EH (cell line): ENCODE measurements around the gene GLOD4.

Experiments used
- DNase-seq: peaks from one replicate; pipeline ENCODE4 v3.0.0-alpha.2; 2015; ENCODE audit warnings: low read depth

The GLOD4 gene

DNA sequence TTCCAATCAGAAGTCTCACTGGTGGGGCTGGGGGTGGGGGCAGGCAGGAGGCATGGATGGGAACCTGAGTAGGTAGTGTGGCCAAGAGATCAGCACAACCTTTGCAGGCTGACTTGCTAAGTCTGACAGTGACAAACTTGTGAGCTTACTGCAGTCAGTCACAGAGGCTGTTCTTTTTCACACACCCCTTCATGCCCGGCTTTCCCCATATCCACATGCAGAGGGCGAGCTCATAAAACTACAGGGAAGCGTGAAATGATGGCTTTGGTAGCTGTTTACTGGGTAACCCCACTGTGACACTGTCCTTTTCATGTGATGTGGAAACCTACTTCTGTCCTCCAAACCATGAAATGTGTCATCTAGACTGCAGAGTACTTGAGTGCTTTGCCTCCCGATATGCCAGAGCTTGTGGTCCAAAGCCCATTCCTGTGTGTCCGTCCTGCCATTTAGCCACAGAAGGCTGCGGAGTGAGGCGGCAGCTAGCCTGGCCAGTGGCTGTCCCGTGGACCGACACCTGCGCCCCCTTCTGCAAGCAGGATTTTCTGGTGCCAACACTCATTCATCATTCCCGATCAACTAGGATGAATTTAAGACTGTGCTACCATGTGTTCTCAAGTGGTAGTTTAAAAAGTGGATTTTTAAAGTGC, 39.8 kb downstream of the GLOD4 start:
- no peak for DNase-seq

DNA sequence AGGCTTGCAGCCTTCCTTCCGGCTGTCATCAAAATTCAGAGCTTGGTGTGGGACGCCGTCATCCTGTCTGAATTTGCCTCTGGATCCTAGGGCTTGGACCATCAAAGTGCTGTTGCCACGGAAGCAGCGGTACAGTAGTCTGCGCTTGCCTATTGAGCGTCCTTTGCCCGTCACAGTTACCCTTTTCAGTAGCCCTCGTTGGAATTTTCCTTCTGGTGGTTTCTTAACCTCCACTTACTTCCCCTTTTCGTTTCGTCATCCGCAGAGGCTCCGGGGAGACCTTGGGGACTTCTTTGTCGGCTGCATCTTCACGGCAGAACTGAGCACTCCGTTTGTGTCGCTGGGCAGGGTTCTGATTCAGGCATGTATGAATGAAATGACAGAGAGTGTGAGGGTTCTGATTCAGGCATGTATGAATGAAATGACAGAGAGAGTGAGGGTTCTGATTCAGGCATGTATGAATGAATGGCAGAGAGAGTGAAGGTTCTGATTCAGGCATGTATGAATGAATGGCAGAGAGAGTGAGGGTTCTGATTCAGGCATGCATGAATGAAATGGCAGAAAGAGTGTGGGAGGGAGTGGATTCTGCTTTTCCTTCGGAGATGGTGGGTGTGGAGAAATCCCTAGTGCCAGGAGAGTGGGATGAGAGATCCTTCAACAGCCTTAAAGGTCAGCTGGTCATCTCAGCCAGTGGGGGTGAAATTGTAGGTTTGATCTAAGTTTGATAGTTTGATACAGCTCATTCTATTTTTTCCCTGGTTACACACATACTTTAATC, 41.7 kb downstream of the GLOD4 start:
- DNase-seq, result no peak

DNA sequence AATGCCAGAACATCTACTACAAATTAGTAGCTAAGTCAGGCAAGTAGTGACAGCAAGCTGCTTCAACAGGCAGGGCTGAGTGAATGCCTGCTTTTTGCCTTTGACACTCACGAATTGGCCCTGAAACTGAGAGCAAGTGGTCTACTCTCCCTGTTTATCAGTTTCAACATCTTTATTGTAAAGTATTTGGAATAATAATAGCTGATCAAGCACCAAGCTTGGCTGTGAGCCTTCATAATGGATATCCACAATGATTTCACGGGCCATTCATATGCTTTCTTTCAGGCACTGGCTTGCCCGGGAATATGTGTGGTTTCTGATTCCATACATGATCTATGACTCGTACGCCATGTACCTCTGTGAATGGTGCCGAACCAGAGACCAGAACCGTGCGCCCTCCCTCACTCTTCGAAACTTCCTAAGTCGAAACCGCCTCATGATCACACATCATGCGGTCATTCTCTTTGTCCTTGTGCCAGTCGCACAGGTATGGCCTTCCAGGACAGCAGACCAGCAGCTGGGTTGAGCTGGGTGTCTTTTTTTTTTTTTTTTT, 44.4 kb downstream of the GLOD4 start:
- DNase-seq, result no peak

DNA sequence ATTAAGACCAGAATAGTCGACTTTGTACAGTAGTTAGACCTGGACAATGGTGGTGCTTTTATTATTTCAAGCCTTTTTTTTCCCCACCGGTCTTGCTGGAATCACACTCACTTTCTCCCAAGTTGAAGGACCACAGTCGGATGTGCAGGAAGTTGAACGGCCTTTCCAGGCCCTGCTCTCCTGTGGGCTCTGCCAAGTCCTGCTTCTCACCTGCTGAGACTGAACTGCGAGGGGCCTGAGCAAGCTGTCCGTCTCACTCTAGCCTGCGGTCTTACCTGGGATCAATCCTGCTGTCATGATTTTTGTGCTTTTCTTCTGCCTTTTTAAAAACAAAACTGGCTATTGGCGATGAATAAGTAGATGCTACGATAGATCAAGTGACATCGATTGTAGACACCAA, 48.3 kb downstream of the GLOD4 start:
- DNase-seq, result peak; percentile 11

DNA sequence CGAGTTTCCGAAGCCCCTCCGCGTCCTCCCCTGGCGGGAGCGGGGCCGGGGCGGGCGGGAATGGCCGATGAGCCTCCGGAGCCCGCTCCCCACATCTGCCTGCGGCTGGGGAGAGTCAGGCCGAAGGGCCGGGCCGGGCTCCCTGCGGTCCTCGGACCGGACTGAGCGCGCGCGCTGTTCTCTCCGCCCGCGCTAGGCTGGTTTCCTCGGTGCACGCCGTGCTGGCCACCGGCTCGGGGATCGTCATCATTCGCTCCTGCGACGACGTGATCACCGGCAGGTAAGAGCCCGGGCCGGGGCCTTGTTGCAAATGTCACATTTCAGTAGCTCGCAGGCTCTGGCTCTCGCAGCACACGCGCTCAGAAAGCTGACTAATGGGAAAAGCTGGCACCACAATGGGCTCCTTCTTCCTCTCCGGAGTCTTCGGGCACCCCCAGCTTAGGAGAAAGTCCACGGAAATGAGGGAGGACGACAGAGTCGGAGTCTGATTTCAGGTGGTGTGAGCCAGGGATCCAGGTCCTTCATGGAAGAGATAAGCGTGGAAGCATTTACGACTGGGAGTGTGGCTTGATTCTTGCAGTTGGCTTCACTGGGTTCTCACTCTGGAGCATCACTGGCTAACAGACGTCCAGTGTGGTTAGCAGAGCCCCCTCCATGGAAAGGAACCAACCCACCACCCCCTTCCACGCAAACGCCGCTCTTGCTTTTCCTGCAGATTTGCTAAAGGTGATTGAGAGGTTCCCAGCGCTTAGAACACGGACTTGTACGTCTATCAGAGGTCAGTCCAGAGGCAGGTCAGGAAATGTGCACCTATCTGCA, 49.0 kb downstream of the GLOD4 start:
- peak; percentile 62 for DNase-seq

DNA sequence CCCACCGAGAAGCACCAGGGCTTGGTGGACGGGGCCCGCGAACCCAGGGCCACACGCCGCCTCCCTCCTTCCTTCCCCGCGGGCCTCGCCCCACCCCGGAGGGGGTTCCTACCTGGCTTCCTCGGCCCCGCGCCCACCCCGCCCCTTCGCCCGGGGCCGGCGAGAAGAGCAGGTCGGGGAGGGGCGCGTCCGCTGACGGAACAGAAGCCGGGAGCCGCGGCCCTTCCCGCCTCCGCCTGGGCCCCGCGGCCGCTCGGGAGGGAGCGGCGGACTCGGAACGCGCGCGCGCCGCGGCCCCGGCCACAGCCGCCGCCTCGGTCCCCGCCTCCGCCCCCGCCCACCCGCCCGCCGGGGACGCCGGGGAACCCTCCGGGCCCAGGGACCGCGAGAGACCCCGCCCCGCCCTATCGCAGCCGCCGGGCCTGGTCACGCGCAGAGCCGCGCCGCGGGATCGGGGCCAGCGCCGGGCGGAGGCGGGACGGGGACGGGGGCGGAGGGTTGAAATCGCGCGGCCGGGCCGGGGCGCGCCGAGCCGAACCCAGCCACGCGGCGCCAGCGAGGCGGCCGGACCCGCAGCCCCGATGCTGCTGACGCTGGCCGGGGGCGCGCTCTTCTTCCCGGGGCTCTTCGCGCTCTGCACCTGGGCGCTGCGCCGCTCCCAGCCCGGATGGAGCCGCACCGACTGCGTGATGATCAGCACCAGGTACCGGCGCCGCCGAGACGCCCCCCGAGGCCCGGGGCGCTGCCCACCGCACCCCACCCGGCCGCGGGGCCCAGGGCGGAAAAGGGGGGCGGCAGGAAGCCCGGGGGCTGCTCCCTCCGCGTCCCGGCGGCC, 49.8 kb downstream of the GLOD4 start, which contains the start of gene TLCD3A:
Gene TLCD3A, plus strand, starts transcription at position 530 of the 835 bp plus-strand sequence. Its CDS starts 52 bp downstream, at position 582.
- DNase-seq, result peak; percentile 75

DNA sequence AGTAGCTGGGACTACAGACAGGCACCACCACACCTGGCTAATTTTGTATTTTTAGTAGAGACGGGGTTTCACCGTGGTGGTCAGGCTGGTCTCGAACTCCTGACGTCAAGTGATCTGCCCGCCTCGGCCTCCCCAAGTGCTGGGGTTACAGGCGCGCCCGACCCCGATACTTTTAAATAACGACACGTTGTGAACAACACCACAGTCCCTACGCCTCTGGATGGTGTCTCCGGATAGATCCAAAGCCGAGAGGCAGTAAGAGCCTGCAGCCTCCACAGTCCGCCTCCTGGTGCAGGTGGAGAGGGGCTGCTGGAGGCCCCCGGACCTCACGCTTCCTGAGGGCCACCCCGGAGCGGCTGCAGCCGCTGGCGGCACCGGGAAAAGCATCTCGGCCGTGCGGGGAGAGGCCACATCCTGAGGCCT, 50.4 kb downstream of the GLOD4 start:
- peak; percentile 46 for DNase-seq

DNA sequence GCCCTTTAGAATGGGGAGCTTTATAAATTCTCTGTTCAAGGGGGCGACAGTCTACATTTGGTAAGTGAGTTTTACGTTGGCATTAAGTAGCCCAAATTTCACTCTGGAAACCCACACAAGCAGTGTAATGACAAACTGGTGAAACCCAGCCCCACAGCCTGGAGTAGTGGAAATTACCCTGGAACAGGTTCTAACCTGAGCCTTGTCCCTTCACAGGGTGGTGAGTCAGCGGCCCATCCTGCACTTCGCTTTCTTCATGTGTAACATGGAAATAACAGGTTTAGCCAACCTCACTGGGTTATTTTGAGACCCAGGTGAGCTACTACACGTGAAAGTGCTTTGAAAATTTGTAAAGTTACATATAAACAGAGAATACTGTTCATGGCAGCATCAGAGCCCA, 53.2 kb downstream of the GLOD4 start:
- no peak for DNase-seq

DNA sequence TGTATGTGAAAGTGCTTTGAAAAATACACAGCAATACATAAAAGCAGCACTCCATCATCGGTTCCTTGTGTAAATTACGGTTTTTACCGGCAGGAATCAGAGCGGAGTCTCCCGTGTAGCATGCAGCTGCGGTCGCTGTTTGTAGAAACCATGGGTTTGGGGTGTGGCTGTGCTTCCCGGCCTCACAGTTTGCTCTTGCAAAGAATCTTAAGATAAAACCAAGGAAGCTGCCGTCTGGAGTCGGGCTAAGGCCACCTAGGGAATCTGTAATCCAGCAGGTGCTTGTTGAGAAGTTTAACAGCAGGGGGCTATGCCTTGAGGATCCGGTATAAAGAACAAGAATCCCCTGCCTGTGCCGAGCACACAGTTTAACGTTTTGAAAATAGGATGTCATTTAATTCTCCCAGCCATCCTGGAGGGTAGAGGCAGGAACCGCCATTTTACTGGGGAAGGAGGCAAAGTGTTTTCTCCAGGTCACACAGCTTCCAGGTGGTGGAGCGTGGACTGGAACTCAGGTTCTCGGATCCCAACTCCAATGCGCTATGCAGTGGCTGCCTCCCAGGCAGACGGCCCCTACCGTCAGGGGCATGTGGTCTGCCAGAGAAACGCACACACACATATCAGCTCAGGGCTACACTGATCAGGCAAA, 55.7 kb downstream of the GLOD4 start:
- DNase-seq, result no peak

DNA sequence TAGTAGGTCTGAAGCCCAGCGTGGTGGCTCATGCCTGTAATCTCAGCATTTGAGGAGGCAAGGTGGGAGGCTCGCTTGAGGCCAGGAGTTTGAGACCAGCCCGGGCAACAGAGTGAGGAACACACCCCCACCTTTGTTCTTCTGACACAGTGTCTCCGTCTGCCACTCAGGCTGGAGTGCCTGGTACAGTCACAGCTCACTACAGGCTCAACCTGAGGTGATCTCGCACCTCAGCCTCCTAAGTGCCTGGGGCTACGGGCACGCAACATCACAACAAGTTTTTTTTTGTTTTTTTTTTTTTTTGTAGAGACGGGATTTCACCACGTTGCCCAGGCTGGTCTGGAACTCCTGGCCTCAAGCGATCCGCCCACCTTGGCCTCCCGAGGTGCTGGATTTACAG, 56.3 kb downstream of the GLOD4 start:
- DNase-seq, result no peak

DNA sequence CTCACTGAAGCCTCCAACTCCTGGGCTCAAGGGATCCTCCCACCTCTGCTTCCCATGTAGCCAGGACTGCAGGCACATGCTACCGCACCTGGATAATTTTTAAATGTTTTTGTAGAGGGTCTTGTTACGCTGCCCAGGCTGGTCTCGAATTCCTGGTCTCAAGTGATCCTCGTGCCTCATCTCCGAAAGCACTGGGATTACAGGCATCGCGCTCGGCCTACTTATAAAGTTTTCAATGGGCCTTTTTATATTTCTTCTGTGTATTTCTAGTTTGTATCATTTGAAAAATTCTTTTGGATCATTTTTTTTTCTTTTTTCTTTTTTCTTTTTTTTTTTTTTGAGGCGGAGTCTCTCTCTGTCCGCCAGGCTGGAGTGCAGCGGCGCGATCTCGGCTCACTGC, 57.0 kb downstream of the GLOD4 start:
- DNase-seq, result no peak

DNA sequence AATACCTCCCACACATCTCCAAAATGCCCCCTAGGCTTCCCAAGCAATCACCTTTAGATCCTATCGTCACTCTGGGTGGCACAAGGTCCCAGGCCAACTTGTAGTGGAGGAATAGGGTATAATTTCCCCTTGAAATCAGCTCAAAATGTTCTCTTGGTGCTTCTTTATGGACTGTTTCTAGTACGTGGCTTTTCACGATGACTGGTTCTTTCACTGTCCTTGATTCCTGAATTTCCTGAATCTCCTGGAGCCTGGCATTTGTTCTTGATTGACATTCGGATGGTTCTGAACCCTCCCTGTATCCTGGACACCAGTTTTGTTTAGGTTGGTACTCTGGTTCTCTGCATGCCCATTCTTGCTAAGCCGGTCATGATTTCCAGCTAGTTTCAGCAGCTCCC, 60.5 kb downstream of the GLOD4 start:
- DNase-seq, result no peak

DNA sequence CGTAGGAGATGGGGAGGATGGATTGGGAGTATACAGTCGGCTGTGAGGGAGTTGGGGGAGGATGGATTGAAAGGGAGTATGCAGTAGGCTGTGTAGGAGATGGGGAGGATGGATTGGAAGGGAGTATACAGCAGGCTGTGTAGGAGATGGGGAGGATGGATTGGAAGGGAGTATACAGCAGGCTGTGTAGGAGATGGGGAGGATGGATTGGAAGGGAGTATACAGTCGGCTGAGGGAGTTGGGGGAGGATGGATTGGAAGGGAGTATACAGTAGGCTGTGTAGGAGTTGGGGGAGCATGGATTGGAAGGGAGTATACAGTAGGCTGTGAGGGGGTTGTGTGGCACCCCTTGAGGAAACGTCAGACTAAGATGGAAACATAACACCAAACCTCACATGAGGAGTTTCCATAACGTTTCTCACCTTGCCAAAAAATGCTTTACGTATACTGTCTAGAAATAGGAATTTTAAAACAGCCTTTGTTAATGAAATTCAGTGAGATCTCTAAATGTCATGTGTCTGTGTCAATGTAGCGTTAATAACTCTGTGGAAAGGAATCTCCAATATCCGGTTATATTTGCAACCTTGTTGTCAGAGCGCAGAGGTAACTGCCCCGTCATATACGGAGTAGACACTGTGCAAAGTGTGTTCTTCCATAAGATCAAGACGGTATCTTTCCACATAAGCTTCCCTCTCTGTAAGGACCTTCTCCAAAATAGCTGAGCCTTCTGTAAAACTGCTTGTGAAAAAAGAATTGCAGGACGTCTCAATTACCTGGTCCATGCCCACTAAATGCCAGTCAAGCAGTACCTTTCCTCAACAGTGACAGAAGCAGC, 61.2 kb downstream of the GLOD4 start:
- DNase-seq, result no peak

DNA sequence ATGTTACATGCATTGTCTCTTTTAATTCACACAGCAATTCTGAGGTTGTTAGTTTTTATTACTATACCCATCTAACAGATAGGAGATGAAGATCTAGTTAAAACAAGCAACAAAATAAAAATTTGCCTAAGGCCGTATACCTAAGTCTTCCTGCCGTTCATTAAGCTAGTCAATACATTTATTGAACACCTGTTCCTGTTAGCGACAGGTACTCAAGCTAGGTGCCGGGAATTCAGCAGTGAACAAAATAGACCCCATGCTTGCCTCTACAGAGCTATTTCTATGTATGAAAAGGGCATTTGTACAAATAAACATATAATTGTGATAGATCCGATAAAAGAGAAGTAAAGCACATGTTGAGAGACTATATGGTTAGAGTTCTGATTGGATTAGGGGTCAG, 64.0 kb downstream of the GLOD4 start:
- no peak for DNase-seq
